AG09309 (cell line): Measurements from ENCODE around the gene POLR2A.

Experiments
- DNase-seq: peaks from one replicate; pipeline ENCODE4 v3.0.0-alpha.2; 2010; ENCODE audit warnings: low read depth
- H3K4me3 ChIP-seq: 2 replicates; pipeline ENCODE4 v1.5.1; 2011; ENCODE audit warnings: mild to moderate bottlenecking, low read depth, low read length, moderate library complexity; ENCODE audit not compliant: control insufficient read depth
- TF ChIP-seq, protein P1 (sequence below): IDR thresholded peaks from 2 replicates; pipeline ENCODE4 v1.5.1; 2011; ENCODE audit warnings: mild to moderate bottlenecking, low read depth, low read length, inconsistent platforms; ENCODE audit not compliant: insufficient read depth, control insufficient read depth; ENCODE audit errors: missing control alignments

Gene POLR2A

DNA sequence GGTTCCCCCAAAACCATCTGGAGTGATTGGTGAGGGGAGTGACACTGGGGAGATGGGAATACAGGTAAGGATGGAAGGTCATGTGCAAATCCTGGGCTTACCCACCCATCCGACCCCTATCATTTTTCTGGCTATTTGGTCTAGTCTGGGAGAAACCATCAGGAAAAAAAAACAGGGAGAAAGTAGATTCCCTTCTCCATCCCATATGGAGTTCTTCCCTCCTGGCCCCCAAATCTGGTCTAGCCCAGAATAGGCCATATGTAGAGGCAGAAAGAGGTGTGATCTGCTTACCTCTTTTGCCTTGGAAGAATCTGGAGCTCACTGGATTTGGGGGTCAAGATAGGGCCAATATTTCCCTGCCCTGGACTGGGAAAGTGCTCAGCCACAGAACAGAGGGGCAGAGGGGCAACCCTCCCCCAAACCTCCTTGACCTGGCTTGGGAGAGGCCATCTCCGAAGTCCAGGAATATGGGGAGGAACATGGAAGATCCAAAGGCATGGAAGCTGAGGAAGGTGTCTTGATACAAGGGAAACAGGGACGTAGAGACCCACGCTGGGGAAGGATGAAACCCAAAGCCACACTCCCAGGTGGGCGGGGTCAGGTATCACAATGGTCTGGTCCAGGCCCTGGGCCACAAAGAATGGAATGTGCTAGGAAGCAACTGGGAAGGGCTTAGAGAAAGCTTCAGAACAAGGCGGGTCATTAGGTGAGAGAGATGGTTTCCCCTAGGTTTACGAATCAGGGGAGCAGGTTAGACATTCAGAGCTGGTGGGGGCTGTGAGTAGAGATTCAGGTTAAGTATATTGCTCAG, 23.1 kb upstream of the POLR2A start:
- no peak for DNase-seq
- TF ChIP-seq, protein P1, sequence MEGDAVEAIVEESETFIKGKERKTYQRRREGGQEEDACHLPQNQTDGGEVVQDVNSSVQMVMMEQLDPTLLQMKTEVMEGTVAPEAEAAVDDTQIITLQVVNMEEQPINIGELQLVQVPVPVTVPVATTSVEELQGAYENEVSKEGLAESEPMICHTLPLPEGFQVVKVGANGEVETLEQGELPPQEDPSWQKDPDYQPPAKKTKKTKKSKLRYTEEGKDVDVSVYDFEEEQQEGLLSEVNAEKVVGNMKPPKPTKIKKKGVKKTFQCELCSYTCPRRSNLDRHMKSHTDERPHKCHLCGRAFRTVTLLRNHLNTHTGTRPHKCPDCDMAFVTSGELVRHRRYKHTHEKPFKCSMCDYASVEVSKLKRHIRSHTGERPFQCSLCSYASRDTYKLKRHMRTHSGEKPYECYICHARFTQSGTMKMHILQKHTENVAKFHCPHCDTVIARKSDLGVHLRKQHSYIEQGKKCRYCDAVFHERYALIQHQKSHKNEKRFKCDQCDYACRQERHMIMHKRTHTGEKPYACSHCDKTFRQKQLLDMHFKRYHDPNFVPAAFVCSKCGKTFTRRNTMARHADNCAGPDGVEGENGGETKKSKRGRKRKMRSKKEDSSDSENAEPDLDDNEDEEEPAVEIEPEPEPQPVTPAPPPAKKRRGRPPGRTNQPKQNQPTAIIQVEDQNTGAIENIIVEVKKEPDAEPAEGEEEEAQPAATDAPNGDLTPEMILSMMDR = no peak
- no peak overlapping the region for H3K4me3 ChIP-seq

DNA sequence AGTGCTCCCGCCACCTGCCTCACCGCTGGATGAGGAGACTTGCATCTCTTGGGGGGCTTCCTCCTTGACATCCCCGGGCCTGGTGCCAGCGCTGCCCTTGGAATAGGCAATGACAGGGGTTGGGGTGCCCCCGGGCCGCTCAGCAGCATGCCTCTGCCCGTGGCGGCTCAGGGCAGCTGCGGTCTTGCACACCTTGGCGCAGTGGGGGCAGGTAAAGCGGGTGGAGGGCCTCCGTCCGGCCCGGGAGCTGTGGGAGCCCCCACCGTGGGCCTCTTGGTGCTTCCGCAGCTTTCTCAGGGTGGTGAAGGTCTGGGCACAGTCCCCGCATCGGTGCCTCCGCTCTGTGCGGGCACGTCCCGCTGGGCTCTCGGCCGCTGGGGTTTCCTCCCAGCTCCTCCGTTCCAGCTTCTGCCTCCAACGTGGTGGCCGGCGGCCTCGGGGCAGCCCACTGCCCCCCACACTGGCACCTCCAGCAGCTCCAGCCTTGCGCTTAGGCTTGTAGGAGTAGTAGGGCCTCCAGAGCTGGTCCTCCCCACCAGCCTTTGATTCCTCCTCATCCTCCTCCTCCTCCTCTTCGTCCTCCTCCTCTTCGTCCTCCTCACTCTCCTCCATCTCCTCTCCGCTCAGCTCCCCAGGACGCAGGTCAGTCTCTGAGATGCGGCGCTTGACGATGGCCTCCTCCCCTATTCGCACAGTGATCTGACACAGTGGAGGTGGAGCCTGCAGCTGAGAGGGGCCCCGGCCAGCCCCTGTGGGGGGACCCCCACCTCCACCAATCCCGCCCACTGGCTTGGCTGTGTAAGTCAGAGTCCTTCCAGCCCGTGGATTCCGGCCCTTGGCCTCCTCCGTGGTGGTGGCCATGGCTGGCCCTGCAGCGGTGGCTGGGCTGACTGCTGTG, 21.4 kb upstream of the POLR2A start:
- H3K4me3 ChIP-seq = no peak overlapping the region
- TF ChIP-seq, protein P1 = no peak
- DNase-seq = no peak

DNA sequence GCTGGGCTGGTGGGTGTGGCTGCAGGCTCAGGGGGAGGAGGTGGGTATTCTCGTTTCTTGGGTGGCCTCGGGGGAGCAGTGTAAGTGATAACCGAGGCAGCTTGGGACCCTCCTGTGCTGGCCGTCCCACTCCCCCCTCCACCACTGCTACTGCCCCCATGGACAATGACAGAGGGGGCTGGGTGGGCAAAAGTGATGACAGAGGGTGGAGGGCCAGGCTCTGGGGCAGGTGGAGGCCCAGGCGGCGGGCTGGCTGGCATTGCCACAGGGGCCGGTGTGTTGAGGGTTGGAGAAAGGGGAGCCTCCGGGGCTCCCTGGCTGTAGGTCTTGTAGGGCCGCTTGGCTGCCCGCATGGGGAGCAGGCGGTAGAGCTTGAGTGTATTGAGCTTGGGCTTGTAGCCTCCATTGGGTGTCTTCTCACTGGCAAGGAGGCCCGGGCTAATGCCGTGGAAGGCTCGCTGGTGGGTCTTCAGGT, 20.8 kb upstream of the POLR2A start:
- DNase-seq = no peak
- no peak overlapping the region for H3K4me3 ChIP-seq
- TF ChIP-seq, protein P1 = no peak

DNA sequence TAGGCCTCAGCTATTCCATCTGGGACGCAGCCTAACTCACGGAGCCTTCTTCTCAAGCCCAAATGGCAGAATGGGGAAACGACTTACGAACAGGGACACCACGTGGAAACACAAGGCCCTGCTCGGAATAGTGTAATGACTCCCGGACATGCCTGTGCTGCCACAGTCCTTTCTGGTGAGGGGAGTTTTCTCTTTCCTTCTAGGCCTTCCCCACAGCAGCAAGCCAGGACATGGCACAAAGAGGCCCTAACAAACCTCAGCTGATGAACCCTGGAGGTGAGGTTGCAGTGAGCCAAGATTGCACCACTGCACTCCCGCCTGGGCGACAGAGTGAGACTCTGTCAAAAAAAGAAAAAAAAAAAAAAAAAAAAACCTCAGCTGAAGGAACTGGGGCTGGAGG, 20.1 kb upstream of the POLR2A start:
- DNase-seq = no peak
- TF ChIP-seq, protein P1 = no peak
- H3K4me3 ChIP-seq = no peak overlapping the region

DNA sequence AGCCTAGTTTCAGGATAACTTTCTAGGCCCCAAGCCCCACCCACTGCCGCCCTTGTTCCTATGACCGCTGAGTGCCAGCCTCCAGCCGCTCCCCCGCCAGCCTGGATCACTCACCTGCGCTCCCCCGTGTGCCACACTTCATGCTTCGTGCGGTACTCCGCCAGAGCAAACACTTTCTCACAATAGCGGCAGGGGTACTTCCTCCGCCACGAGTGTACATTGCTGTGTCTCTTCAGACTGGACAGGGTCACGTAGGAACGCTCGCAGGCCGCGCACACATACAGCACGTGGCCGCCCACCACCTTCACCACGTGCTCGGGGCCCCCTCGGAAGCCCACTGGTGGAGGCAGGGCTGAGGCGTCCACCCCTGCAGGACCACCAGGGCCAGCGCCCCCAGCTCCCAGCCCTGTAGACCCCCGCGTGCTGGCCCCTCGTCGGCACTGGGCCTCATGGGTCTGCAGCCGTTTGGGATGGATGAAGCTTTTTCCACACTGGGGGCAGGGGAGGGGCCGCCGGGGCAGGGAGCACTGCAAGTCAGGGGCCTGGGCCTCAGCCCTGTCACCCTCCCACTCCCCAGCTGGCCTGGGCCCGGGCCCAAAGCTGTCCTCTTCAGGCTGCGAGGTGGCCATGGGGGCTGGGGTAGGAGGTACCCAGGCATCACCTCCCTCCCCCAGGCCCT, 18.4 kb upstream of the POLR2A start:
- TF ChIP-seq, protein P1 = no peak
- no peak overlapping the region for H3K4me3 ChIP-seq
- DNase-seq = no peak

DNA sequence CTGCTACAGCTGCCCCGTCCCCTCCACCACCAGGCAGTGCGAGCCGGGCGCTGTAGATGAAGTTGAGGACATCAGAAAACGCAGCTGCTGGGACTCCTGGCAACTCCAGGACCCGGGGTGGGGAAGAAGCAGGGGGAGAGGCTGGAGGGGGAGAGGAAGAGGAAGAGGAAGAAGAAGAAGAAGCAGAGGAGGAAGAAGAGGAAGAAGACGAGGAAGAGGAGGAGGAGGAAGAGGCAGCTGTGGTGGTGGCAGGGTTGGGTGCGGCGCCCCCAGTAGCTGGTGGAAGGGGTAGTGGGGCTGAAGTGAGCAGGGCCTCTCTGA, 17.9 kb upstream of the POLR2A start:
- H3K4me3 ChIP-seq = no peak overlapping the region
- no peak for DNase-seq
- TF ChIP-seq, protein P1 = no peak
